Astrocyte (in vitro differentiated cells and primary cell): Measurements from ENCODE around the gene MFSD6.
"Not testable (repeated sequence)": the region's sequence is repeated elsewhere in the genome, so short reads cannot be mapped to it uniquely, and the experiment has no call there.

Experiments
- EZH2 ChIP-seq: IDR thresholded peaks from 2 replicates; pipeline ENCODE4 v1.6.1; 2012; ENCODE audit warnings: mild to moderate bottlenecking, low read length, inconsistent platforms; ENCODE audit not compliant: insufficient read depth
- TF ChIP-seq, protein P1 (sequence below): IDR thresholded peaks from 2 replicates; pipeline ENCODE4 v1.5.1; 2011; ENCODE audit warnings: low read depth, mild to moderate bottlenecking, inconsistent platforms, low read length, moderate library complexity; ENCODE audit not compliant: insufficient read depth

DNA sequence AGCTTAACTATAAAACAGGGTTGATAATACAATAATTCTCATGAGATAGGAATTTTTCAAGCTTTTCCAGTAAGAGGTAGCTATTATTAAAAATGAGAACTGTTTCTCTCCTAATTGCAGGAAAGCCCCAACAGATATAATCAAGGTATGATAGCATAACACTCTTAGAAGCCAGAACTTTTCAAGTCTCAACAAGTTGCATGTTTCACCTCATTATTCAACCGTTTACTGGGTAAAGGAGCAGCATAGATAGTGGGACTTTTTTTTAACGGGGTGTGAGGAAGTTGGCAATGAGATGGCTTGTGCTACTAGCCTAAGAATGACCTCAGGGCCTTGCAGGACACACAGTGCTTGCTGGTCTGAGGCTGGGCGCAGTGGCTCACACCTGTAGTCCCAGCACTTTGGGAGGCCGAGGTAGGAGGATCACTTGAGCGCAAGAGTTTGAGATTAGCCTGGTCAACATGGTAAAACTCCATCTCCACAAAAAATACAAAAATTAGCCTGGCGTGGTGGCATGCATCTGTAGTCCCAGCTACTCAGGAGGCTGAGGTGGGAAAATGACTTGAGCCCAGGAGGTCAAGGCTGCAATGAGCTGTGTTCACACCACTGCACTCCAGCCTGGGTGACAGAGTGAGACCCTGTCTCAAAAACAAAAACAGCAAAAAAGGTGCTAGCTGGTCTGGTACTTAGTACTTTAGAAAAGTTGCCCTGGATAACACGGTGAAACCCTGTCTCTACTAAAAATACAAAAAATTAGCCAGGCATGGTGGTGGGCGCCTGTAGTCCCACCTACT, 49.3 kb upstream of the MFSD6 start:
- TF ChIP-seq EZH2 = not testable (repeated sequence)
- TF ChIP-seq, protein P1, sequence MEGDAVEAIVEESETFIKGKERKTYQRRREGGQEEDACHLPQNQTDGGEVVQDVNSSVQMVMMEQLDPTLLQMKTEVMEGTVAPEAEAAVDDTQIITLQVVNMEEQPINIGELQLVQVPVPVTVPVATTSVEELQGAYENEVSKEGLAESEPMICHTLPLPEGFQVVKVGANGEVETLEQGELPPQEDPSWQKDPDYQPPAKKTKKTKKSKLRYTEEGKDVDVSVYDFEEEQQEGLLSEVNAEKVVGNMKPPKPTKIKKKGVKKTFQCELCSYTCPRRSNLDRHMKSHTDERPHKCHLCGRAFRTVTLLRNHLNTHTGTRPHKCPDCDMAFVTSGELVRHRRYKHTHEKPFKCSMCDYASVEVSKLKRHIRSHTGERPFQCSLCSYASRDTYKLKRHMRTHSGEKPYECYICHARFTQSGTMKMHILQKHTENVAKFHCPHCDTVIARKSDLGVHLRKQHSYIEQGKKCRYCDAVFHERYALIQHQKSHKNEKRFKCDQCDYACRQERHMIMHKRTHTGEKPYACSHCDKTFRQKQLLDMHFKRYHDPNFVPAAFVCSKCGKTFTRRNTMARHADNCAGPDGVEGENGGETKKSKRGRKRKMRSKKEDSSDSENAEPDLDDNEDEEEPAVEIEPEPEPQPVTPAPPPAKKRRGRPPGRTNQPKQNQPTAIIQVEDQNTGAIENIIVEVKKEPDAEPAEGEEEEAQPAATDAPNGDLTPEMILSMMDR = not testable (repeated sequence)
